Measurements from ENCODE around the gene LBH.

DNA sequence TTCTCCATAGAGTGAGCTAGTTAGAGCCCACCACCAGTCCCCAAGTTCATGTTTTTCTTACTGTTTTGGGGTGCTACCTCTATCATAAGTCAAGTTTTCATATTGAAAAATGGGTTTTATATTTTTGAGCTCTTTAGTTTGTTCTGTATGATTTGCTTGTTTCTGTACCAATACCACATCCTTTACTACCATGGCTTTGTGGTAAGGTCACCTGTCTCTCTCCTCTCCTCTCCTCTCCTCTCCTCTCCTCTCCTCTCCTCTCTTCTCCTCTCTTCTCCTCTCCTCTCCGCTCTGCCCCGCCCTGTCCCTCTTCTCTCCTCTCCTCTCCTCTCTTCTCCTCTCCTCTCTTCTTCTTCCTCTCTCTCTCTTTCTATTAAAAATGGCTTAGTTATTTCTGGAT, 22.1 kb upstream of the LBH start:
- TF ChIP-seq, protein P1, sequence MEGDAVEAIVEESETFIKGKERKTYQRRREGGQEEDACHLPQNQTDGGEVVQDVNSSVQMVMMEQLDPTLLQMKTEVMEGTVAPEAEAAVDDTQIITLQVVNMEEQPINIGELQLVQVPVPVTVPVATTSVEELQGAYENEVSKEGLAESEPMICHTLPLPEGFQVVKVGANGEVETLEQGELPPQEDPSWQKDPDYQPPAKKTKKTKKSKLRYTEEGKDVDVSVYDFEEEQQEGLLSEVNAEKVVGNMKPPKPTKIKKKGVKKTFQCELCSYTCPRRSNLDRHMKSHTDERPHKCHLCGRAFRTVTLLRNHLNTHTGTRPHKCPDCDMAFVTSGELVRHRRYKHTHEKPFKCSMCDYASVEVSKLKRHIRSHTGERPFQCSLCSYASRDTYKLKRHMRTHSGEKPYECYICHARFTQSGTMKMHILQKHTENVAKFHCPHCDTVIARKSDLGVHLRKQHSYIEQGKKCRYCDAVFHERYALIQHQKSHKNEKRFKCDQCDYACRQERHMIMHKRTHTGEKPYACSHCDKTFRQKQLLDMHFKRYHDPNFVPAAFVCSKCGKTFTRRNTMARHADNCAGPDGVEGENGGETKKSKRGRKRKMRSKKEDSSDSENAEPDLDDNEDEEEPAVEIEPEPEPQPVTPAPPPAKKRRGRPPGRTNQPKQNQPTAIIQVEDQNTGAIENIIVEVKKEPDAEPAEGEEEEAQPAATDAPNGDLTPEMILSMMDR (IDR thresholded peaks at IDR 0.05), result no peak
- TF ChIP-seq POLR2A (IDR thresholded peaks at IDR 0.05) (no peak), EP300 (IDR thresholded peaks at IDR 0.05; ENCODE audit: low read depth) (no peak), POLR2AphosphoS5 (IDR thresholded peaks at IDR 0.05) (no peak)
